Measurements from ENCODE around the gene SIM2. TPM values are rescaled to one million over a fixed set of nuclear protein-coding genes. Genes with fewer than 3 reads are reported as not detected.
"Not testable (repeated sequence)": the region's sequence is repeated elsewhere in the genome, so short reads cannot be mapped to it uniquely, and the experiment has no call there.

Gene SIM2
- total RNA-seq, 1 donor: not detected

- TF ChIP-seq, protein P1, sequence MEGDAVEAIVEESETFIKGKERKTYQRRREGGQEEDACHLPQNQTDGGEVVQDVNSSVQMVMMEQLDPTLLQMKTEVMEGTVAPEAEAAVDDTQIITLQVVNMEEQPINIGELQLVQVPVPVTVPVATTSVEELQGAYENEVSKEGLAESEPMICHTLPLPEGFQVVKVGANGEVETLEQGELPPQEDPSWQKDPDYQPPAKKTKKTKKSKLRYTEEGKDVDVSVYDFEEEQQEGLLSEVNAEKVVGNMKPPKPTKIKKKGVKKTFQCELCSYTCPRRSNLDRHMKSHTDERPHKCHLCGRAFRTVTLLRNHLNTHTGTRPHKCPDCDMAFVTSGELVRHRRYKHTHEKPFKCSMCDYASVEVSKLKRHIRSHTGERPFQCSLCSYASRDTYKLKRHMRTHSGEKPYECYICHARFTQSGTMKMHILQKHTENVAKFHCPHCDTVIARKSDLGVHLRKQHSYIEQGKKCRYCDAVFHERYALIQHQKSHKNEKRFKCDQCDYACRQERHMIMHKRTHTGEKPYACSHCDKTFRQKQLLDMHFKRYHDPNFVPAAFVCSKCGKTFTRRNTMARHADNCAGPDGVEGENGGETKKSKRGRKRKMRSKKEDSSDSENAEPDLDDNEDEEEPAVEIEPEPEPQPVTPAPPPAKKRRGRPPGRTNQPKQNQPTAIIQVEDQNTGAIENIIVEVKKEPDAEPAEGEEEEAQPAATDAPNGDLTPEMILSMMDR (IDR thresholded peaks at IDR 0.05; ENCODE audit: insufficient read depth, low read depth, low read length): peak; percentile 67
- no peak overlapping the region for H3K4me3 ChIP-seq (ENCODE audit: low read depth, low read length)
- peak; percentile 50 for DNase-seq (ENCODE audit: low read depth)
Measured at GRCh38 chr21:36661511-36662309, 37.2 kb upstream of the SIM2 start.

DNA sequence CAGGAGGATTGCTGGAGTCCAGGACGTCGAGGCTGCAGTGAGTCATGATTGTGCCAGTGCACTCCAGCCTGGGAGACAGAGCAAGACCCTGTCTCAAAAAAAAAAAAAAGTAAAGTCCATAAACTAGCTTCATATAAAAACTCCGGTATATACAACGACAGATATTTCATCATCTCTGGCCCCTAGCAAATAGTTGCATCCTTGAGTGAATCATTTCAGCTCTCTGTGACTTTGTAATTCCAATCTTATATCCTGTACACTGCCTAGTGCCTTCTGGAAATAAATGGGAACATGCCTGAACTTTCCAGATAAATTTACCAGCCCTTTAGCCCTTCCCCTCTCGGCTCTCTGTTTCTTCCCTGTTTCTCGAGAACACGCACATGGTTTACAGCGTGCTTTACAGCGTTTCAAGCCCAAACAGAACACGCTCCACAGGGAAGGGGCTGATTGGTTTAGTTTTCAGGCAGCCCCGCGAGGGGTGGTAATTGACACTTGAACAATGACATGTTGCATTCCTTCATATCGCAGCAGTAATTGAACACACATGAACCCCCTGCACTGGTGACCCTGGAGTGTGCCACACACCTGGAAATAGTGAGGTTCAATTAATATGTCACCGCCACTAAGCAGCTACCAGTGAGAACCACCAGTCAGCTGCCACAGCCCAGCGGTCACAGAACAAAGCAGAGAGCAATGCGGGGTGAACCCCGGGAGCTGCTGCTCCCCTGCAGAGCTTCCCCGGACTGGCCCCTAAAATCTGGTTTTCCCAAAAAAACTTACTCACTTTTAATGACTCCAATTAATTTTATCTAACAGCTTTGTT lies 35.7 kb upstream of the SIM2 start:
- DNase-seq (ENCODE audit: low read depth): no peak

GRCh38 chr21:36664662-36664990 lies 34.3 kb upstream of the SIM2 start:
- no peak for DNase-seq (ENCODE audit: low read depth)
- TF ChIP-seq, protein P1 (IDR thresholded peaks at IDR 0.05; ENCODE audit: insufficient read depth, low read depth, low read length): no peak
- no peak overlapping the region for H3K4me3 ChIP-seq (ENCODE audit: low read depth, low read length)

More for the DNA sequence above, 35.7 kb upstream of the SIM2 start:
- TF ChIP-seq, protein P1 (IDR thresholded peaks at IDR 0.05; ENCODE audit: insufficient read depth, low read depth, low read length): no peak
- H3K4me3 ChIP-seq (ENCODE audit: low read depth, low read length): no peak overlapping the region

DNA sequence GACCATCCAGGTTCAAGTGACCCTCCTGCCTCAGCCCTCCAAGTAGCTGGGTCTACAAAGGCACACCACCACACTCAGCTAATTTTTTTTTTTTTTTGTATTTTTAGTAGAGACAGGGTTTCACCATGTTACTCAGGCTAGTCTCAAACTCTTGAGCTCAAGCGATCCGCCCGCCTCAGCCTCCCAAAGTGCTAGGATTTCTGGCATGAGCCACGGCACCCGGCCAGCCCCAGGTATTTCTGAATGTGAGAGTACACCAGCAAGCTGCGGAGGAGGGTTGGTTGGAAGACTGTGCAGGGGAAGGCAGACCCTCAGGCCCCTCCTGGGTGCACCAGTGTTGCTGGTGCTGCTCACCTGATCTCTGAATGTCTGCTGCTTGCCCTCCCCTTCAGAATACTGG lies 33.1 kb upstream of the SIM2 start:
- no peak for DNase-seq (ENCODE audit: low read depth)
- TF ChIP-seq, protein P1 (IDR thresholded peaks at IDR 0.05; ENCODE audit: insufficient read depth, low read depth, low read length): no peak
- H3K4me3 ChIP-seq (ENCODE audit: low read depth, low read length): no peak overlapping the region

- TF ChIP-seq, protein P1 (IDR thresholded peaks at IDR 0.05; ENCODE audit: insufficient read depth, low read depth, low read length): no peak
Measured at GRCh38 chr21:36668713-36669112, 30.2 kb upstream of the SIM2 start.

GRCh38 chr21:36671836-36672235 lies 27.1 kb upstream of the SIM2 start:
- DNase-seq (ENCODE audit: low read depth): no peak
- TF ChIP-seq, protein P1 (IDR thresholded peaks at IDR 0.05; ENCODE audit: insufficient read depth, low read depth, low read length): no peak
- H3K4me3 ChIP-seq (ENCODE audit: low read depth, low read length): no peak overlapping the region

More at GRCh38 chr21:36668713-36669112, 30.2 kb upstream of the SIM2 start:
- no peak overlapping the region for H3K4me3 ChIP-seq (ENCODE audit: low read depth, low read length)
- DNase-seq (ENCODE audit: low read depth): no peak

DNA sequence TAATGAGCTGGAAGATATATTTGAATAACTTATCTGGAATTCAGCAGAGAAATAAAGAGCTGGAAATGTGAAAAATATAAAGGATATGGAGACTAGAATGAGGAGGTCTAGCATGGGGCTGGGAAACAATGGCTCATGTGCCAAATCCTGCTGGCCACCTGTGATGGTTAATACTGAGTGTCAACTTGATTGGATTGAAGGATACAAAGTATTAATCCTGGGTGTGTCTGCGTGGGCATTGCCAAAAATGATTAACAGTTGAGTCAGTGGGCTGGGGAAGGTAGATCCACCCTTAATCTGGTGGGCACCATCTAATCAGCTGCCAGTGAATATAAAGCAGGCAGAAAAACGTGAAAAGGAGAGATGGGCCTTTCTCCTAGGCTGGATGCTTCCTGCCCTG lies 26.6 kb upstream of the SIM2 start:
- not testable (repeated sequence) for H3K4me3 ChIP-seq (ENCODE audit: low read depth, low read length); DNase-seq (ENCODE audit: low read depth)

Data from fibroblast of villous mesenchyme (primary cell).